Measurements from ENCODE around the gene MMP15. TPM values are rescaled to one million over a fixed set of nuclear protein-coding genes. Genes with fewer than 3 reads are reported as not detected.
"Not testable (repeated sequence)": the region's sequence is repeated elsewhere in the genome, so short reads cannot be mapped to it uniquely, and the experiment has no call there.

MMP15 gene
- total RNA-seq, 1 donor from 2014 or later = 78.7 TPM

GRCh38 chr16:58001781-58002415 is 23.7 kb upstream of the MMP15 start:
- TF ChIP-seq, protein P1, sequence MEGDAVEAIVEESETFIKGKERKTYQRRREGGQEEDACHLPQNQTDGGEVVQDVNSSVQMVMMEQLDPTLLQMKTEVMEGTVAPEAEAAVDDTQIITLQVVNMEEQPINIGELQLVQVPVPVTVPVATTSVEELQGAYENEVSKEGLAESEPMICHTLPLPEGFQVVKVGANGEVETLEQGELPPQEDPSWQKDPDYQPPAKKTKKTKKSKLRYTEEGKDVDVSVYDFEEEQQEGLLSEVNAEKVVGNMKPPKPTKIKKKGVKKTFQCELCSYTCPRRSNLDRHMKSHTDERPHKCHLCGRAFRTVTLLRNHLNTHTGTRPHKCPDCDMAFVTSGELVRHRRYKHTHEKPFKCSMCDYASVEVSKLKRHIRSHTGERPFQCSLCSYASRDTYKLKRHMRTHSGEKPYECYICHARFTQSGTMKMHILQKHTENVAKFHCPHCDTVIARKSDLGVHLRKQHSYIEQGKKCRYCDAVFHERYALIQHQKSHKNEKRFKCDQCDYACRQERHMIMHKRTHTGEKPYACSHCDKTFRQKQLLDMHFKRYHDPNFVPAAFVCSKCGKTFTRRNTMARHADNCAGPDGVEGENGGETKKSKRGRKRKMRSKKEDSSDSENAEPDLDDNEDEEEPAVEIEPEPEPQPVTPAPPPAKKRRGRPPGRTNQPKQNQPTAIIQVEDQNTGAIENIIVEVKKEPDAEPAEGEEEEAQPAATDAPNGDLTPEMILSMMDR (IDR thresholded peaks at IDR 0.05; ENCODE audit: insufficient read depth, low read length, poor library complexity, severe bottlenecking) = no peak
- H3K27me3 ChIP-seq (ENCODE audit: control insufficient read depth, insufficient read depth, low read length) = no peaks in the 10 kb centered on the region
- DNase-seq (ENCODE audit: low read depth) = no peak
- peaks cover 1% of the 10 kb centered on the region for H3K36me3 ChIP-seq (ENCODE audit: control insufficient read depth, insufficient read depth, low read length)
- peak overlapping the region; percentile 78 for H3K4me3 ChIP-seq (ENCODE audit: low read depth, low read length)

DNA sequence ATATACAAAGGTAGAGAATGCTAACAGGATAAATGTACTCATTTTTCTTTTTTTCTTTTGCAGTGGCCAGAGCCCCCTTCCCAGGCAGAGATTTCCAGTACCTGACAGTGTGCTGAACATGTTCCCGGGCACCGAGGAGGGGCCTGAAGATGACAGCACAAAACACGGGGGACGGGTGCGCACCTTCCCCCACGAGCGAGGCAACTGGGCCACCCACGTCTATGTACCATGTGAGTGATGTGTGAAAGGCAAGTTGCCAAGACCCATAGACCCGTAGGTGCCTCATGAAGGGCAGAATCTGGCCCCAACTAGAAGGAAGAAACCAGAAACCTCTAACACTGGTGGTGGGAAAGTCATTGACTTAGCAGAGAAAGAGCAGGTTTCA is 23.1 kb upstream of the MMP15 start:
- TF ChIP-seq, protein P1 (IDR thresholded peaks at IDR 0.05; ENCODE audit: insufficient read depth, low read length, poor library complexity, severe bottlenecking) = no peak
- H3K27me3 ChIP-seq (ENCODE audit: control insufficient read depth, insufficient read depth, low read length) = no peaks in the 10 kb centered on the region
- no peak overlapping the region for H3K4me3 ChIP-seq (ENCODE audit: low read depth, low read length)
- no peak for DNase-seq (ENCODE audit: low read depth)
- H3K36me3 ChIP-seq (ENCODE audit: control insufficient read depth, insufficient read depth, low read length) = peaks cover 1% of the 10 kb centered on the region

- TF ChIP-seq, protein P1 (IDR thresholded peaks at IDR 0.05; ENCODE audit: insufficient read depth, low read length, poor library complexity, severe bottlenecking) = no peak
- no peaks in the 10 kb centered on the region for H3K27me3 ChIP-seq (ENCODE audit: control insufficient read depth, insufficient read depth, low read length)
- H3K4me3 ChIP-seq (ENCODE audit: low read depth, low read length) = no peak overlapping the region
- H3K36me3 ChIP-seq (ENCODE audit: control insufficient read depth, insufficient read depth, low read length) = peaks cover 1% of the 10 kb centered on the region
- no peak for DNase-seq (ENCODE audit: low read depth)
Observed at GRCh38 chr16:58002936-58003335, 22.6 kb upstream of the MMP15 start.

DNA sequence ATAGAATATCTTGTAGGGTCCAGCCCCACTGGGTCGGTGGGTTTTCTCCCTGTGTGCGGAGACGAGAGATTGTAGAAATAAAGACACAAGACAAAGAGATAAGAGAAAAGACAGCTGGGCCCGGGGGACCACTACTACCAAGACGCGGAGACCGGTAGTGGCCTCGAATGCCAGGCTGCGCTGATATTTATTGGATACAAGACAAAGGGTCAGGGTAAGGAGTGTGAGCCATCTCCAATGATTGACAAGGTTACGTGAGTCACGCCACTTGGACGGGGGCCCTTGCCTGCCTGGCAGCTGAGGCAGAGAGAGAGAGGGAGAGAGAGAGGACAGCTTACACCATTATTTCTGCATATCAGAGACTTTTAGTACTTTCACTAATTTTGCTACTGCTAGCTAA is 20.8 kb upstream of the MMP15 start:
- H3K4me3 ChIP-seq (ENCODE audit: low read depth, low read length); H3K36me3 ChIP-seq (ENCODE audit: control insufficient read depth, insufficient read depth, low read length); H3K27me3 ChIP-seq (ENCODE audit: control insufficient read depth, insufficient read depth, low read length); DNase-seq (ENCODE audit: low read depth): not testable (repeated sequence)

GRCh38 chr16:58009856-58010416 is 15.6 kb upstream of the MMP15 start:
- Histone ChIP-seq H3K36me3 (ENCODE audit: control insufficient read depth, insufficient read depth, low read length) (peaks cover 2% of the 10 kb centered on the region), H3K4me3 (ENCODE audit: low read depth, low read length) (no peak overlapping the region), H3K27me3 (ENCODE audit: control insufficient read depth, insufficient read depth, low read length) (no peaks in the 10 kb centered on the region)
- TF ChIP-seq, protein P1 (IDR thresholded peaks at IDR 0.05; ENCODE audit: insufficient read depth, low read length, poor library complexity, severe bottlenecking) = no peak
- no peak for DNase-seq (ENCODE audit: low read depth)

DNA sequence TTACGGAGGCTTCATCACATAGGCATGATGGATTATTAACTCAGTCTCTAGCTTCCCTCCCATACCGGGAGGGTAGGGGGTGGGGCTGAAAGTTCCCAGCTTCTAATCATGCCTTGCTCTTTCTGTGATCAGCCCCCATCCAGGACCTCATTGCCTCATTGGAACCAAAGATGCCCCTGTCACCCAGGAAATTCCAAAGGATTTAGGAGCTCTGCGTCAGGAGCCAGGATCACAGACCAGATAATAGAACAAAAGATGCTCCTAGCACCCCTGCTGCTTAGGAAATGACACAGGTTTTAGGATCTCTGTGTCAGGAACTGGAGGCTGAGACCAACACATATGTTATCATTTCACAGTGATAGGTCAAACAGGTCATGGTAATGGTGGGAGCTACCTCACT is 14.7 kb upstream of the MMP15 start:
- H3K4me3 ChIP-seq (ENCODE audit: low read depth, low read length) = no peak overlapping the region
- TF ChIP-seq, protein P1 (IDR thresholded peaks at IDR 0.05; ENCODE audit: insufficient read depth, low read length, poor library complexity, severe bottlenecking) = no peak
- H3K27me3 ChIP-seq (ENCODE audit: control insufficient read depth, insufficient read depth, low read length) = no peaks in the 10 kb centered on the region
- peaks cover 2% of the 10 kb centered on the region for H3K36me3 ChIP-seq (ENCODE audit: control insufficient read depth, insufficient read depth, low read length)
- no peak for DNase-seq (ENCODE audit: low read depth)
